Smooth muscle cell (in vitro differentiated cells): ENCODE measurements around the gene KLF7. TPM values are rescaled to one million over a fixed set of nuclear protein-coding genes. Genes with fewer than 3 reads are reported as not detected.
A peak's percentile ranks its signal among the peaks of the same experiment; 100 is the strongest.

Experiments
- DNase-seq: peaks from one replicate; lab custom pipeline; 2025; ENCODE audit not compliant: unreplicated experiment; lab: John Stamatoyannopoulos, UW
- H2AFZ ChIP-seq: fragments of 200-600 bp; sonication (generic); 2 replicates; pipeline ENCODE4 v1.6.0; 2016; ENCODE audit warnings: antibody characterized with exemption, low read depth, mild to moderate bottlenecking
- H3F3A ChIP-seq: fragments of 200-600 bp; sonication (generic); 2 replicates; pipeline ENCODE4 v1.6.0; 2017; ENCODE audit warnings: antibody characterized with exemption, low read depth
- H3K27ac ChIP-seq: fragments of 200-600 bp; sonication (generic); 2 replicates; pipeline ENCODE4 v1.5.1; 2016; ENCODE audit warnings: low read depth, mild to moderate bottlenecking
- H3K27me3 ChIP-seq: fragments of 200-600 bp; sonication (generic); 2 replicates; pipeline ENCODE4 v1.6.1; 2016; ENCODE audit warnings: low read depth, mild to moderate bottlenecking
- H3K36me3 ChIP-seq: fragments of 200-600 bp; sonication (generic); 2 replicates; pipeline ENCODE4 v1.5.1; 2016; ENCODE audit warnings: low read depth
- H3K4me1 ChIP-seq: fragments of 200-600 bp; sonication (generic); 2 replicates; pipeline ENCODE4 v1.5.1; 2016; ENCODE audit warnings: low read depth
- H3K4me2 ChIP-seq: fragments of 200-600 bp; sonication (generic); 2 replicates; pipeline ENCODE4 v1.6.0; 2016; ENCODE audit warnings: mild to moderate bottlenecking
- H3K4me3 ChIP-seq: fragments of 200-600 bp; sonication (generic); 2 replicates; pipeline ENCODE4 v1.5.1; 2016; ENCODE audit warnings: mild to moderate bottlenecking
- H3K79me2 ChIP-seq: fragments of 200-600 bp; sonication (generic); 2 replicates; pipeline ENCODE4 v1.6.0; 2016; ENCODE audit warnings: low read depth, mild to moderate bottlenecking
- H3K9ac ChIP-seq: fragments of 200-600 bp; sonication (generic); 2 replicates; pipeline ENCODE4 v1.6.0; 2016; ENCODE audit warnings: low read depth
- H3K9me3 ChIP-seq: fragments of 200-600 bp; sonication (generic); replicated peaks from 2 replicates; pipeline ENCODE4 v1.5.1; 2016; ENCODE audit warnings: low read depth
- H4K20me1 ChIP-seq: fragments of 200-600 bp; sonication (generic); 2 replicates; pipeline ENCODE4 v1.6.0; 2016; ENCODE audit warnings: low read depth
- CTCF ChIP-seq: fragments of 200-600 bp; sonication (generic); IDR thresholded peaks from 2 replicates; pipeline ENCODE4 v1.5.1; 2017; ENCODE audit warnings: borderline replicate concordance, mild to moderate bottlenecking, antibody characterized with exemption; ENCODE audit not compliant: insufficient read depth, poor library complexity, severe bottlenecking
- WGBS: methylation state at CpG from one replicate; pipeline ENCODE4 v1.1.7; 2016; ENCODE audit warnings: low lambda C conversion rate; 5-methylcytosine and 5-hydroxymethylcytosine counted together
- polyA plus RNA-seq: library from polyadenylated mRNA; unstranded; fragments of >200 nt; fragmentation: Nextera tagmentation; extraction: Ambion mirVana; gene quantifications from 2 replicates; pipeline ENCODE4 v1.2.1, GENCODE V29; 2016
- total RNA-seq: library from RNA; depleted of rRNA; stranded (reverse); fragments of >200 nt; gene quantifications from 2 replicates; pipeline ENCODE4 v1.2.3, GENCODE V29; 2014

KLF7 gene
- total and polyA plus RNA-seq, 2 experiments from 2014 or later: 12.7 to 27.6 TPM

DNA sequence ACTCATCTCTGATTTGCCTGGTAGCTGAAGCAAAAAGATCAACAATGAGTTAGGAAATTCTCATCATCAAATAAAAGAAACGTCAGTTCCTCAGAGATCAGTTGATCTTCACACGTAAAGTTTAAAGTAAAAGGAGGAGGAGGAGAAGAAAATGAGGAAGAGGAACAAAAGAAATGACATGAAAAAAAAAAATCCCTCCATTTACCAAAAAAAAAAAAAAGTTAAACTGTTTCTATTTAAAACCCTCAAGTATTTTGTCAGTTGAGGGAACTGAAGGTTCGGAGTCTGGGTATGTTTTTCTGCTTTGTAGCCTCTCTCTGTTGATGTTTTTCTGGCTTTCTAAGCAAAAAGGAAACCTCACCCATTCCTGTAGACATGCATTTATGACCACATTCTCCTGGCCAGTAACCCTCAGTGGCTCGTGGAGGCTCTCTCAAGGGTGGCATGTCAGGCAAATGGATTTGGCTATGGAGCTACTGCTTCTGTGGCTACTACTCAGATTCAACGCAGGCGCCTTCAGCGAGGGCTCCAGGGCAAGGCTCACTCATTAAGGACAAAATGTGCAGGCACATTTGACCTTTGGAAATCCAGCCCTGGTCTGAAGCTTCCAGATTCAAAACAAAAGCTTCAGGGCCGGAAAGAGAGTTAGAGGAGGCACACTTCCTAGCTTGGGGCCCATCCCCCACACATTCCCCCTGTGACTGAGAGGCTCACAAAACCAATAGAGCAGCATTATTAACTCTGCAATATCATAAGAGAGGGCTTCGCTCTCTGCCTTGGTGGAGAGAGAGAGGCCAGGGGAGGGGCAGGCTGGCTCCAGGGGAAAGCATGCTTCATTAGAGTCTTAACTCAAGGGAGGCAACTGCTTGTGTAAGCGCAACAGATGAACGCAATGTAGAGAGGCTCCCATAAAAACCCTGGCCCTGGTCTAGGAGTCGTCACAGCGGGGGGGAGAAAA lies 22.3 kb downstream of the KLF7 start:
- H4K20me1 ChIP-seq: peaks cover 100% of the 10 kb centered on the region
- H3K79me2 ChIP-seq: peaks cover 86% of the 10 kb centered on the region
- H3F3A ChIP-seq: peaks cover 19% of the 10 kb centered on the region
- peak; percentile 16 for DNase-seq
- TF ChIP-seq CTCF: no peak
- 20% methylated on average over 13 of the region's 13 CpGs for WGBS
- H3K27me3 ChIP-seq: no peaks in the 10 kb centered on the region
- H3K36me3 ChIP-seq: no peaks in the 10 kb centered on the region
- peak overlapping the region; percentile 75 for H3K4me2 ChIP-seq
- H3K4me3 ChIP-seq: peak overlapping the region; percentile 17
- H3K27ac ChIP-seq: peak overlapping the region; percentile 69
- H3K9ac ChIP-seq: peak overlapping the region; percentile 39
- no peaks in the 10 kb centered on the region for H3K9me3 ChIP-seq
- no peak overlapping the region for H2AFZ ChIP-seq
- H3K4me1 ChIP-seq: peaks cover 29% of the 10 kb centered on the region

GRCh38 chr2:207142461-207142860 lies 23.3 kb downstream of the KLF7 start:
- Histone ChIP-seq H3F3A (peaks cover 19% of the 10 kb centered on the region), H3K27me3 (no peaks in the 10 kb centered on the region), H3K4me2 (peak overlapping the region; percentile 75), H3K27ac (no peak overlapping the region), H2AFZ (no peak overlapping the region), H3K4me3 (no peak overlapping the region), H3K9me3 (no peaks in the 10 kb centered on the region), H3K4me1 (peaks cover 29% of the 10 kb centered on the region), H3K9ac (no peak overlapping the region), H3K79me2 (peaks cover 86% of the 10 kb centered on the region), H4K20me1 (peaks cover 100% of the 10 kb centered on the region), H3K36me3 (no peaks in the 10 kb centered on the region)
- no peak for TF ChIP-seq CTCF
- WGBS: 45% methylated on average over 3 of the region's 3 CpGs
- DNase-seq: no peak

DNA sequence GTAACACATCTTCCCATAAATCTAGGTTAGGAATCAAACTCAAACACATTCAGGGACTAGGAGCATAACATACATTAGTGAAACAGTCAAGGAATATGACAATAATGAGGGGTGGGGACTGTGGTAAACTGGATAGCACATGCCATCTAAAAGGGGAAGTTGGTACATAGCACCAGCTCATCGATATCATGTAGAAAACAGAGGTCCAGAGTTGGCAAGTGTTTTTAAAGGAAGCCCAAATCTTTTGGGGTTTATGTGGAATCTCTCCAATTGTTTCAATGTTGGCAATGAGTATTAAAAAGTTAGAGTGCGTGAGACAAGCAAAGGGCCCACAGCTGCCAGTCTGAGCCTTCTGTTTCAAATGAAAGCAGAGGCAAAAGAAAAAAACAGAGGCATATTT lies 24.4 kb downstream of the KLF7 start:
- H3K36me3 ChIP-seq: no peaks in the 10 kb centered on the region
- no peak overlapping the region for H3K27ac ChIP-seq
- no peaks in the 10 kb centered on the region for H3K27me3 ChIP-seq
- TF ChIP-seq CTCF: no peak
- H3F3A ChIP-seq: peaks cover 19% of the 10 kb centered on the region
- H3K9ac ChIP-seq: no peak overlapping the region
- 100% methylated on average over 2 of the region's 2 CpGs for WGBS
- H3K4me2 ChIP-seq: no peak overlapping the region
- no peak overlapping the region for H2AFZ ChIP-seq
- H4K20me1 ChIP-seq: peaks cover 100% of the 10 kb centered on the region
- H3K9me3 ChIP-seq: no peaks in the 10 kb centered on the region
- no peak overlapping the region for H3K4me3 ChIP-seq
- DNase-seq: no peak
- peaks cover 29% of the 10 kb centered on the region for H3K4me1 ChIP-seq
- peaks cover 86% of the 10 kb centered on the region for H3K79me2 ChIP-seq

- Histone ChIP-seq H3K4me1 (peaks cover 29% of the 10 kb centered on the region), H3K36me3 (no peaks in the 10 kb centered on the region), H3F3A (peaks cover 14% of the 10 kb centered on the region), H3K27ac (no peak overlapping the region), H2AFZ (no peak overlapping the region), H4K20me1 (peaks cover 100% of the 10 kb centered on the region), H3K9me3 (no peaks in the 10 kb centered on the region), H3K27me3 (no peaks in the 10 kb centered on the region), H3K79me2 (peaks cover 84% of the 10 kb centered on the region), H3K9ac (no peak overlapping the region), H3K4me2 (no peak overlapping the region), H3K4me3 (no peak overlapping the region)
- no peak for TF ChIP-seq CTCF
- DNase-seq: no peak
These were observed 25.5 kb downstream of the KLF7 start for GRCh38 chr2:207140265-207140664.
